HG02678 (cell line): Measurements from ENCODE around the gene FTH1.

Experiments used
- ATAC-seq: cut with Tn5 transposase; IDR thresholded peaks from one replicate; pipeline ENCODE4 v1.9.1; 2021; ENCODE audit warnings: mild to moderate bottlenecking, moderate library complexity; ENCODE audit not compliant: unreplicated experiment

The FTH1 gene

GRCh38 chr11:61917334-61918109 is 49.9 kb downstream of the FTH1 start, which contains the start of gene RAB3IL1:
TSS of gene RAB3IL1 (minus strand) at chr11:61917566. CDS start at chr11:61917367, 199 bp downstream.
- ATAC-seq: no peak

- ATAC-seq: no peak
These were observed 50.6 kb downstream of the FTH1 start for GRCh38 chr11:61916737-61917333.

DNA sequence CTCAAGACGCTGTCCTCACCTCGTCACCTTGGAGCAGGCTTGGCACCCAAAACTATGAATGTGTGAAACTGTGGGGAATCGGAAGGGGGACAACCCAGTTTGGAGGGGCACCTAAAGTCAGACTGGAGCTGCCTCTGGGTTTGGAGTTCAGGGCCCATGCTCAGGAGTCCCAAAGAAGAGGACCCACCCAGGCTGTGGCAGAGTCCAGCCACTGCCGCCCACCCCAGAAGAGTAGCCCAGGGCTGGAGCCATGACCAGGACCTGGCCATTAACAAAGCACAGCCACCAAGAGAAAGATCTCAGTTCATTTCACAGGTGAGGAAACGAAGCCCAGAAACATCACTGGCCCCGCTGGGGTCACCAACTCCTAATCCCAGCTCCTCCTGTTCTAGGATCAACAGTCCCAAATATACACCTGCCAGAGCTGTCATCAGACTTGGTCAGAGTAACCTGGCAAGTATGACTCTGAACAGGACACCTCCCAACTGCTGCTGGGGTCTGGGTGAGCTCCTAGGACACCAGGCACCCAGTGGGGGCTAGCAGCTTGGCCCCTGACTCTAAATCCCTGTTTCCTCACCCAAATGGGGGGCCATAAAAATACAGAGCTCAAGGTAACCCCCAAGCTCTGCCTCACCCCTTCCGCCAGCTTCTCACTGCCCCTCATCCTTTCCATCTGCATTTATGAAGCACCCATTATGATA is 52.8 kb downstream of the FTH1 start:
- ATAC-seq: no peak
